ENCODE results near the gene TTI1.

TTI1 gene

GRCh38 chr20:38008233-38008944 lies 24.9 kb downstream of the TTI1 start:
- DNase-seq: no peak

- DNase-seq: no peak
Measured at GRCh38 chr20:38007526-38007925, 25.7 kb downstream of the TTI1 start.

- no peak for DNase-seq
Measured at GRCh38 chr20:38005903-38006302, 27.4 kb downstream of the TTI1 start.

- no peak for DNase-seq
Measured at GRCh38 chr20:38004416-38004815, 28.8 kb downstream of the TTI1 start.

- no peak for DNase-seq
Measured at GRCh38 chr20:38002422-38002821, 30.8 kb downstream of the TTI1 start.

- no peak for DNase-seq
Measured at GRCh38 chr20:38001981-38002380, 31.3 kb downstream of the TTI1 start.

- no peak for DNase-seq
Measured at GRCh38 chr20:38001173-38001875, 31.9 kb downstream of the TTI1 start.

GRCh38 chr20:38000293-38000692 lies 33.0 kb downstream of the TTI1 start:
- DNase-seq: no peak

- DNase-seq: no peak
Measured at GRCh38 chr20:37999526-38000263, 33.6 kb downstream of the TTI1 start.

- DNase-seq: no peak
Measured at GRCh38 chr20:37997516-37997915, 35.7 kb downstream of the TTI1 start.

- no peak for DNase-seq
Measured at GRCh38 chr20:37995856-37996605, 37.2 kb downstream of the TTI1 start.

- no peak for DNase-seq
Measured at GRCh38 chr20:37994512-37994911, 38.7 kb downstream of the TTI1 start.

- no peak for DNase-seq
Measured at GRCh38 chr20:37992802-37993409, 40.4 kb downstream of the TTI1 start.

- no peak for DNase-seq
Measured at GRCh38 chr20:37991908-37992307, 41.3 kb downstream of the TTI1 start.

GRCh38 chr20:37991157-37991866 lies 41.9 kb downstream of the TTI1 start:
- no peak for DNase-seq

GRCh38 chr20:37990571-37991151 lies 42.6 kb downstream of the TTI1 start:
- no peak for DNase-seq

- no peak for DNase-seq
Measured at GRCh38 chr20:37989601-37990295, 43.5 kb downstream of the TTI1 start.

GRCh38 chr20:37988306-37988954 lies 44.8 kb downstream of the TTI1 start:
- DNase-seq: no peak

GRCh38 chr20:37987602-37988290 lies 45.5 kb downstream of the TTI1 start:
- no peak for DNase-seq

Data from NCI-H526 treated with DMSO at 0.1 percent for 48 hours (cell line).